ENCODE measurements around the gene TRIP13. TPM values are rescaled to one million over a fixed set of nuclear protein-coding genes. Genes with fewer than 3 reads are reported as not detected.

TRIP13 gene
- total RNA-seq, 1 experiment from 2014 or later, result 67.2 TPM

DNA sequence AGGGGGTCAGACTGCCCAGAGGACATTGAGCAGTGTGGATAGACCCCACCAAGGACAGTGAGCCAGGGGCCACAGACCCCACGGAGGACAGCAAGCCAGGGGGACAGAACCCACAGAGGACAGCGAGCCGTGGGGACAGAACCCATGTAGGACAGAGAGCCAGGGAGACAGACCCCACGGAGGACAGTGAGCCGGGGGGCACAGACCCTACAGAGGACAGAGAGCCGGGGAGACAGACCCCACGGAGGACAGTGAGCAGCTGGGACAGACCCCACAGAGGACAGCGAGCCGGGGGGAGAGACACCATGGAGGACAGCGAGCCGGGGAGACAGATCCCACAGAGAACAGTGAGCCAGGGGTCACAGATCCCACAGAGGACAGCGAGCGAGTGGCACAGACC, 38.5 kb upstream of the TRIP13 start:
- in situ Hi-C loops (cut with HindIII; ENCODE audit: low sequenced_read_pairs), result no loop called here
- DNase-seq (ENCODE audit: low spot score), result no peak

DNA sequence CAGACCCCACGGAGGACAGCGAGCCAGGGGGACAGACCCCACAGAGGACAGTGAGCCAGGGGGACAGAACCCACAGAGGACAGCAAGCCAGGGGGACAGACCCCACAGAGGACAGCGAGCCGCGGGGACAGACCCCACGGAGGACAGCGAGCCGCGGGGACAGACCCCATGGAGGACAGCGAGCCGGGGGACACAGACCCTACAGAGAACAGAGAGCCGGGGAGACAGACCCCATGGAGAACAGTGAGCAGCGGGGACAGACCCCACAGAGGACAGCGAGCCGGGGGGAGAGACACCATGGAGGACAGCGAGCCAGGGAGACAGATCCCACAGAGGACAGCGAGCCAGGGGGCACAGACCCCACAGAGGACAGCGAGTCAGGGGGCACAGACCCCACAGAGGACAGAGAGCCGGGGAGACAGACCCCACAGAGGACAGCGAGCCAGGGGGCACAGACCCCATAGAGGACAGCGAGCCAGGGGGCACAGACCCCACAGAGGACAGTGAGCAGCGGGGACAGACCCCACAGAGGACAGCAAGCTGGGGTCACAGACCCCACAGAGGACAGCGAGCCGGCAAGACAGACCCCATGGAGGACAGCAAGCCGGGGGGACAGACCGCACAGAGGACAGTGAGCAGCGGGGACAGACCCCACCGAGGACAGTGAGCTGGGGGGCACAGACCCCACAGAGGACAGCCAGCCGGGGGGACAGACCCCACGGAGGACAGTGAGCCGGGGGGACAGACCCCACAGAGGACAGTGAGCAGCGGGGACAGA, 37.5 kb upstream of the TRIP13 start:
- DNase-seq (ENCODE audit: low spot score), result no peak
- in situ Hi-C loops (cut with HindIII; ENCODE audit: low sequenced_read_pairs), result no loop called here

DNA sequence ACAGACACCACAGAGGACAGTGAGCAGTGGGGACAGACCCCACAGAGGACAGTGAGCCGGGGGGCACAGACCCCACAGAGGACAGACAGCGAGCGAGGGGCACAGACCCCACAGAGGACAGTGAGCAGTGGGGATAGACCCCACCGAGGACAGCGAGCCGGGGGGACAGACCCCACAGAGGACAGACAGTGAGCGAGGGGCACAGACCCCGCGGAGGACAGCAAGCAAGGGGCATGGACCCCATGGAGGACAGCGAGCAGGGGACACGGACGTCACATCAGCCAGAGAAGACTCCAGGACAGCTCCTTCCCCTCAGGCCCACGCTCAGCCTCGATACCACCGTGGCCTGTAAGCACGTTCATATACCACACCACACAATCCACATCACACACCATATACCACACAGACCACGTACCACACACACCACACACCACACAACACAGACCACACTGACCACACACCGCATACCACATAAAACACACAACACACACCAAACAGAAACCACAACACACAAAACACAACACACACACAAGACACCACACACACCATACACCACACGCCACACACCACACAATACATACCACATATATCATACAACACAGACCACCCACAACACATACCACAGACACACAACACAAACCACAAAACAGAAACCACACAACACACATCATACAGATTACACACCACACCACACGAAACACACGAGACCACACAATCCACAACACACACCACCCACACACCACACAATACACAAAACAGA, 36.7 kb upstream of the TRIP13 start:
- in situ Hi-C loops (cut with HindIII; ENCODE audit: low sequenced_read_pairs), result no loop called here
- DNase-seq (ENCODE audit: low spot score), result no peak

DNA sequence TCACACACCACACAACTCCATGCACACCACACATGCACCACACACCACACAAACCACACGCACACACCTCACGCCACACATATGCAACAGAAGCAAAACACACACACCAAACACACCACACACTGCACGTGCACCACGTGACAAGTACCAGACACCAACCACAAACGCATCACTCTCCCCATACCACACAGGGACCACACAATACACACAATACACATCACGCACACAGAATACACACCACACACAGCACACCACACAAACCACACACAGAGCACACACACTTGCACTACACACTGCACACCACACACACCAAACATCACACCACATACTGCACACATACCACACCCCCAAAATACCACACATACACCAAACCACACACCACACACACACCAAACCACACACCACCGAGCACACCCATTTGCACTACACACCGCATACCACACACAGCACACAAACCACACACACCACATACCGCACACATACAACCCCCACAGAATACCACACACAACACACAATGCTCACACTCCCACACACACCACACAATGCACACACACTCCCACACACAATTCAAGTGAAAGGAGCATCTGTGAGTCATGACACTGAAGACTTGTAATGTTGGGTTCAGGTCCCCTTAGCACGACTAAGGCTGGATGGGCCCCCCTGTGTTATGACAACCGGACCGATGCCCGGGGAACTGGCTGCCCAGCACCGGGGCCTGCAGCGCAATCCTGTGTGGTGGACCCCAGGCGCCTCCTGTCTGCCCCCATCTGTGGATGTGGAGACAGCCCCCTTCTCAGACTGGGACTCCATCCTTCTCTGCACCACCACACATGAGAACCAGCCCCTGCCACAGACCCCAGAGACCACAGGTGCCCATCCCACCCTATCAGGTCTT, 35.9 kb upstream of the TRIP13 start:
- in situ Hi-C loops (cut with HindIII; ENCODE audit: low sequenced_read_pairs), result no loop called here
- no peak for DNase-seq (ENCODE audit: low spot score)

DNA sequence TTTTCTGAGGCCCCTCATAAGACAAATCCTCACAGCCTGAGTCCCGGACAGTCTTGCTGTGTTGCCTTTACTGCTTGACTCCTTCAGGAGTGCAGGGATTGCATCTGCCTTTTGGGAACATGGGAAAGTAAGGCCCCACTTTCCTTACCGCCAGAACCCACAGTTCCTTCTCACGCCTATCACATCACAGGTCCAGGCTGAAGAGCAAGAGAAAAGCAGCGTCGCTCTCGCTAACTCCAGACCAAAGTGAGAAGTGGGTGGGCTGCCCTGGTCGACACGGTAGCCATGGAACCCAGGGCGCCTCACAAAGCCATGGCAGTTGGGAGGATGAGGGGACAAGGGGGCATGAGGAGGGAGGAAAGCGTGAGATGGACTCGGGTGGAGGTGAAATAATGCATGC, 34.0 kb upstream of the TRIP13 start:
- in situ Hi-C loops (cut with HindIII; ENCODE audit: low sequenced_read_pairs), result no loop called here
- no peak for DNase-seq (ENCODE audit: low spot score)

DNA sequence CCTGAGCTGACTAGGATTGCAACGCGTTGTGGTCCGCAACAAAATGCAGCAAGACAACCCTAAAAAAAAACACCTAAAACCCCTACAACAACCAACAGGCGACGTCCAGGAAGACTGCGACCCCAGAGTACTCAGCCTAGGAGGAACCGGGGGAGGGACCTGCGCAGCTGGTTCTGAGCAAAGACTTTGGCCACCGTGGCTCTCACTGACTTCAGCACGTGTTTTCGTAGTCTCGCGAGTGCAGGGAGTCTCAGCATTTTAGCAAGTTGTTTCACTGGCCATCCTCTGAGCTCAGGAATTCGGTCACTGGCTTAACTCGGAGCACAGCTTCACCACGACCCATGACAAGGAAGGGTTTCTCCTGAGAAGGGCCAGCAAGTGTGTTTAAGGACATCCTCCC, 33.3 kb upstream of the TRIP13 start:
- DNase-seq (ENCODE audit: low spot score), result no peak
- in situ Hi-C loops (cut with HindIII; ENCODE audit: low sequenced_read_pairs), result no loop called here

DNA sequence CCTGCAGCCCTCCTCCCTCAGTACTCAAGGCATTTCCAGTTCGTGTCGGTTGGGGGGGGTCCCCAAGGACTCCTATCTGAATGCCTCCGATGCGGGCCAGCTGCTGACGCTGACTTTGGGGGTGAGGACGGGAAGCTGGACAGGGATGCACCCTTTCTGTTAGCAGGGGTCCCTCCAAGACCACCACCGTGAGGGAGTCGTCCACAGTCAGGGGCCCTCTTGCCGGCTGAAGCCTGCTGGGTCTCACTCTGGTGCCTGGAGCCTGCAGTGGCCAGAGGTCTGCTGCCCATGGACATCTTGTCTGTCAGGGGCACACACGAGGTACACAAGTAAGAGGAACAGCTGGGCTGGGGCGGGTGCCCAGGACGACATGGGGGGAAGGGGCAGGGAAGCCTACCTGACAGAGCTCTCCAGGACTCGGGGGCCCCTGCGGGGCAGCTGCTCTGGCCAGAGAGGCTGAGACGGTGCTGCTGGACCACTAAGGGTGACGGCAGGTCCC, 32.8 kb upstream of the TRIP13 start:
- no peak for DNase-seq (ENCODE audit: low spot score)
- in situ Hi-C loops (cut with HindIII; ENCODE audit: low sequenced_read_pairs), result no loop called here

DNA sequence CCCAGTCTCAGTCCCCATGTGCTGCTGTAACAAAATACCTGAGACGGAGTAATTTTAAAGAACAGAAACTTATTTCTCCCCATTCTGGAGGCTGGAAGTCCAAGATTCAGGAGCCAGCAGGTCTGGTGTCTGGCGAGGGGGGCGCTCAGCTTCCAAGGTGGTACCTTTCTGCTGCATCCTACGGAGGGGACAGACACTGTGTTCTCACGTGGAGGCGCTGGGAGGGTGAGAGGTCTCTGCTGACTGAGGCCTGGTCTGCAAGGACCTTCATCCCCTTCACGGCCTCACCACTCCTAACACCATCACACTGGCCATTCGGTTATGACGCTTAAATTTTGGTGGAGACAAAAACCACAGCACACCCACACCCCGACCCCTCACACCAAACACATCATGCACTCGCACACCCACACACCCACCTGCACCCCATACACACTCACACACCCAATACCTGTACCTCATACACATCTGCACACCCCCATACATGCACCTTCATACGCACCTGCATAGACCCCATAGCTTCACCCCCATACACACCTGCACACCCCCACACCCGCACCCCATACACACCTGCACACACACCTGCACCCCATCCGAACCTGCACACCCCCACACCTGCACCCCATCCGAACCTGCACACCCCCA, 32.1 kb upstream of the TRIP13 start:
- in situ Hi-C loops (cut with HindIII; ENCODE audit: low sequenced_read_pairs), result no loop called here
- DNase-seq (ENCODE audit: low spot score), result no peak

DNA sequence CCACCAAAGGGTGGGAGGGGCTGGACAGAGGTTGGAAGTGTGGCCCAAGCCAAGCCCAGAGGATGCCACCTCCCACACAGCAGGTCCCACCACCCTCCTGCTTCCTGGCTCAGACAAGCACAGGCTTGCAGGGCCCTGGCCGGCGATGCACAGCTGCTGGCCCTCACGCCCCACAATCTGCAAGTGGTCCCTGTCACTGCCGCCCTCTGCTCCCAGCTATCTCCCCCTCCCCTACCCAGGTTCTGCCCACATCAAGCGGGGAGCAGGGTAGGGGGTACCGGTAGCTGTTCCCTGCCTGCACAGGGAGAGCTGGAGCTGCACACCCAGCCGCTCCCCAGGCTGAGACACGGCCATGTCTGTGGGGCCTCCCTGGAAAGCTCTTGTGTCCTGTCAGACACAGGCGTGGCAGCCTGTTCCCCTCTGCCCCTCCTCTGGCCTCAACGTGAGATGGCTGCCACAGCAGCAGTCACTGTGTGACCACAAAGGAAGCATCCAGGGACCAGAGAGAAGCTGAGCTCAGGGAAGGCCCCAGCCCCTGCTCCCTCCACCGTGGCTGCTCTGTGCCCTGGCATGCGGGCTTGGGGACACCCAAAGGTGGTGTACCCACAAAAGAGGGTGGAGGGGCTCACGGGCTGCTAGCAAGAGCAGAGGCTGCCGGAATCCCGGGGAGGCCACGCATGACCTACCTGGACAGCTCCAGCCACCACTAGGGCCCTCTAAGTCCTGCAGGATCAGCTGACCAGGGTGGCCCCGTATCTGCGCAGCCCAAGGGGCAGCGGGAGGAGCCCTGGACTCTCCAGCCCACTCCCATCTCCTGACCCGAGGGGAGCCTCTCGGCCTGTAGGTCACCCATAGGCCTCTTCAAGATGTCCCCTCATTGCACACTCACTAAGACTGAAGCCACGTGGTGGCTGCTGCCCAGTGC, 31.0 kb upstream of the TRIP13 start:
- in situ Hi-C loops (cut with HindIII; ENCODE audit: low sequenced_read_pairs), result no loop called here
- no peak for DNase-seq (ENCODE audit: low spot score)

DNA sequence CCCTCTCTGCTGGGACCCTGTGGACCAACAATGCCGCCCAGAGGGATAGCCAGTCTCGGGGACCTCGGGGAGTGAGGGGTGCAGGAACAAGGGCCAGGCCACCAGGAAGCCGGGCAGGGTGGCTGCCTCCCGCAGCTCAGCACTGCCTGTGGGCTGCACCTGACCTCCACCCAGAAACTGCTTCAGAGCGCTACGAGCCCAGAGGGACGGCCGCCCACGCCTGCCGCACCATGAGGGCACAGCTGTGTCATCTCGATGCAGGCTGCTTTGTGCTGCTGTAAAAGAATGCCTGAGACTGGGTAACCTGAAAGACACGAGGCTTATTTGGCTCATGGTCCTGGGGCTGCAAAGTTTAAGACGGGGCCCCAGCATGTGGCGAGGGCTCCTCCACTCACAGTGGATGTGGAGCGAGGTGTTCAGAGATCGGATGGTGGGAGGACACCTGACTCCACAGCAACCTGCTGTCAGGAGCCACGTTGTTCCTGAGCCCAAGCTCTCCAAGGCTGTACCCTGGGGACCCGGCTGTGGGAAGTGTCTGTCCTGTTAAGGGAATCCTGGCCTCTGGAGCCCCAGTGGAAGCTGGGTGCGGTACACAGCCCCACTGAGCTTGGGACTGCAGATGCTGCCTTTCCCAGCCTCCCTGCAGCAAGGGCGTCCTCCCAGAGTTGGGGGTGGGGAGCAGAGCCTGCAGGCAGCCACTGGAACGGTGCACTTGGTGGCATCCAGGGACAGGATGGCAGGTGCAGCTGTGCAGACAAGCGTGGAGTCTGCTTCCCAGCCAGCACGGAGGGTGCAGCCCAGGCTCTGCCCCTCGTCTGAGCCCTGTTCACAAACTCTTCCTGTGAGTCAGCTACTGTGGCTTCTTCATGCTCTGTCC, 30.1 kb upstream of the TRIP13 start:
- in situ Hi-C loops (cut with HindIII; ENCODE audit: low sequenced_read_pairs), result no loop called here
- DNase-seq (ENCODE audit: low spot score), result no peak

DNA sequence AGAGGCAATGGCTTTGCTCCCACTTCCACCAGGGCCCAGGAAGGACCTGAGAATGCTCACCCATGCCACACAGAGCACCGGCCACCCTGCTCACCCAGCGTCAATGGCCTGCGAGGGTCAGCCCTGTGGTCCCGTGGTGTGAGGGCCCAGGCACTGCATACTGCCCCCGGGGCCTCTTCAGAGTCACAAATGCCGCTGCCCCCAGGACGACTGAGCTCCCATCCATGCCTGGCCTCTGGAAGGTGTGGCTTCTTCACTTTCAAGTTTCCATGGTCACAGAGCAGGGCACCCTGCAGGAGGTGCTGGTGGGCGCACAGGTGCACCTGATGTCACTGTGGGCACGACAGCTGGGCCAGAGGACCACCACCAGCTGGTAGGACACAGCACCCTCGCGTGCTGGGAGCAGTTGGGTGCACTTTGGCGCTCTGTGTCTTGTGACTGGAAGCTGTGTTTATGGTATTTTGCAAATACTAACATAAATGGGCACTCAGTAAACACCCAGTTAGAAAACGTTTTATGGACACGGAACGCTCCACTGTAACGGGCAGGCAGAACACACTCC, 29.4 kb upstream of the TRIP13 start:
- no peak for DNase-seq (ENCODE audit: low spot score)
- in situ Hi-C loops (cut with HindIII; ENCODE audit: low sequenced_read_pairs), result no loop called here

DNA sequence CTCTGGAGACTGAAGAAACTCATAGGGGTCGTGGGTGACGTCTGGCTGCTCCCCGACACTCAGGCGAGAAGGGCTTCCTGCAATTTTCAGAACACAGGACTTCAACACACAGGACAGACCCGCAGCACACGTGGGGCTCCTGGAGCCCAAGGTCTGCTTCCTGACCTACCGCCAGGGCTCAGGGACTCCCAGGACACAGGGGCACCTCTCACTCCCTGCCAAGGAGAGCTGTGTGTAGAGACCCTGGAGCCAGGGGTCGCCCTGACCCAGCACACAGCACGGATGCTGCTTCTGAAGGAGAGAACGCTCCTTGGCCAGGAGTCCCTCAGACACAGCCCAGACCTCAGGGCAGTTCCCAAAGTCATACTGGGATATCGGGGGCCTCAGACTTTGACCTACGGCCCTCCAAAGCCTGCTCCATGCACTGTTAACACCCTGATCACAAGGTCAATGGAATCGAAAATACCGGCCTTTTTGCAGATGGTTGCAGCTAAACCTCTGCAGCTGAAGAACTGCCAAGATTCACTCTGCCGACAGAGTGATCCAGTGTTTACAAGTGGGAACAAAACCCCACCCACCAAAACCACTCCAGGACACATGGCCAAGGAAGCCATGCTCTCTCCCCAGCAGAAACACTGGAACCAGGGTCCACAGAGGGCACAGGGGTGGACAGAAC, 28.1 kb upstream of the TRIP13 start:
- in situ Hi-C loops (cut with HindIII; ENCODE audit: low sequenced_read_pairs), result no loop called here
- no peak for DNase-seq (ENCODE audit: low spot score)

DNA sequence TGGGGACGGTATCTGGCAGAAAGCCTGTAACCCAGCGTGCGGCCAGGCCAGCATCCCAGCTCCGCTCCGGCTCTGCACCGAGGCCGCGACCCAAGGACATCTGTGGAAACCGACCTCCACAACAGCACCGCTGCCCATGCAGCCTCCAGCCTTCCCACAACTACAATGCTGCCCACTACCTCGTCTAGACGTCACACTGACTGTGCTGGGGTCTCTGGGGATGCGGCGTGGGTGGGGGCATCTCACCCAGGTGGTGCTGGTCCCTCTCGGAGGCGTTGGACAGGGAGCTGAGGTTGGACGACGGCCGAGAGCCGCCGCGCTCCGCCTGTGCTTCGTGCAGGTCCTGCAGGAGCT, 27.5 kb upstream of the TRIP13 start:
- in situ Hi-C loops (cut with HindIII; ENCODE audit: low sequenced_read_pairs), result no loop called here

DNA sequence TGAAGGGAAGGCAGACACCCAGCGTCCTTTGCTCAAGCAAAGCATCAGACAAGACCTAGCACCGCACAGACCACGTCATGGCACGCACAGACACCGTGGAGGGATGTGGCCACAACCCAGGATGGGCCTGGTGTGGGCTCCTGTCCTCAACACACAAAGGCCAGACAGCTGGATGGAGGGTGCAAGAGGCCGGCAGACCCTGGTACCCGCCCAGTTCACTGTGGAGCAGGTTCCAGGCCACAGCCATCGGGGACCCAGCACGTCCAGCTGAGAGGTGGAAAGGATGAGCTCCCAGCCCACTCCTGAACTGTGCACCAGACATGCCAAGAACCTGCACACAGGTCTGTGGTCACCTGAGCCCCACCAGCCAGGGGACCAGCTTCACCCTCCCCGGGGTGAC, 26.9 kb upstream of the TRIP13 start:
- no peak for DNase-seq (ENCODE audit: low spot score)

More for the DNA sequence above, 27.5 kb upstream of the TRIP13 start:
- DNase-seq (ENCODE audit: low spot score), result no peak

DNA sequence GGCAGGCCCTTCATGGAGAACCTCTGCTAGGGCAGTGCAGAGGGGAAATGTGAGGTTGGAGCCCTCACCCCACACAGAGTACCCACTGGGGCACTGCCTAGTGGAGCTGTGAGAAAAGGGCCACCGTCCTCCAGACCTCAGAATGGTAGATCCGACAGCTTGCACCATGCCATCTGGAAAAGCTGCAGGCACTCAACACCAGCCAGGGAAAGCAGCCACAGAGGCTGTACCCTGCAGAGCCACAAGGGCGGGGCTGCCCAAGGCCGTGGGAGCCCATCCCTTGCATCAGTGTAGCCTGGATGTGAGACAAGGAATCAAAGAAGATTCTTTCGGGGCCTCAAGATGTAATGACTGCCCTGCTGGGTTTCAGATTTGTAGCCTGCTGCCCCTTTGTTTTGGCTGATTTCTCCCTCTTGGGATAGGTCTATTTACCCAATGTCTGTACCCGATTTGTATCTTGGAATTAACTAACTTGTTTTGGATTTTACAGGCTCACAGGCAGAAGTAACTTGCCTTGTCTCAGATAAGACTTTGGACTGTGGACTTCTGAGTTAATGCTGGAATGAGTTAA, 25.3 kb upstream of the TRIP13 start:
- DNase-seq (ENCODE audit: low spot score), result peak; percentile 81
- in situ Hi-C loops (cut with HindIII; ENCODE audit: low sequenced_read_pairs), result no loop called here

More for the DNA sequence above, 26.9 kb upstream of the TRIP13 start:
- in situ Hi-C loops (cut with HindIII; ENCODE audit: low sequenced_read_pairs), result no loop called here

DNA sequence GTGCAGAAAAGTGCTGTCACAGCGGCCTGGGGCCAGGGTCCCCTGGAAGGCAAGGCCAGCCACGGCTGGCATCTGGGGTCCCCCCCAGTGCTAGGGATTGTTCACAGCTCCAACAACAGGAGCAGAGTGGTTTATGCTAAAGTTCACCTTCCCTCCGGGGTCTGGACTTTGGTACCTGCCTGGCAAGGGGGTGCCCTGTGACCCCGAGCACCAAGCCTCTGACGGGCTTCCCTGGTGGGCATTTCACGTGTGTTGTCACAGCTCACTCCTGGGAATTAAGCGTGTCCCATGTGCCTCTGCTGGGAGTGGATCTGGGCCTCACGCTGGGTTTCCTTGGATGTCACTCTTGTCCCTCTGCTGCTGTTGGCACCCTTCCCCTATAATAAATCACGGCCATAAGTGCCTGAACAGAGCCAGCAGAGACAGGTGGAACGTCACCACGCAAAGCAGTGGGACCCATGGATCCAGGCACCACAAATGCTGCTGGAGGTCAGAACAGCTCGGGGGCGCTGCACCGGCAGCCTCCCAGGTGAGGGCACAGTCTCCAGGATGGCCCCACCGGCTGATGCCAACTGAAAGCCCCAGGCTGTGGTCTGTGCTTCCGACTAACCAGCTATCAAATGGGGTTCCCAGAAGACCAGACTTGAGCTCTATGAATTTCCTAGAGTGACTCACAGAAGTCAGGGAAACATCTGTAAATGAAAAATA, 24.1 kb upstream of the TRIP13 start:
- no peak for DNase-seq (ENCODE audit: low spot score)
- in situ Hi-C loops (cut with HindIII; ENCODE audit: low sequenced_read_pairs), result no loop called here
